C4-2B (cell line): ENCODE results near the gene ATXN7L1.

ENCODE experiments used
- H3K27ac ChIP-seq: fragments of 450-650 bp; 2 replicates; pipeline ENCODE4 v1.5.1; 2017
- ZFX ChIP-seq: fragments of 450-650 bp; IDR thresholded peaks from 2 replicates; pipeline ENCODE4 v1.6.1; 2017
- TF ChIP-seq, protein P1 (sequence below): fragments of 450-650 bp; conservative IDR thresholded peaks from 2 replicates; pipeline ENCODE4 v1.5.1; 2017; ENCODE audit warnings: mild to moderate bottlenecking

ATXN7L1 gene

DNA sequence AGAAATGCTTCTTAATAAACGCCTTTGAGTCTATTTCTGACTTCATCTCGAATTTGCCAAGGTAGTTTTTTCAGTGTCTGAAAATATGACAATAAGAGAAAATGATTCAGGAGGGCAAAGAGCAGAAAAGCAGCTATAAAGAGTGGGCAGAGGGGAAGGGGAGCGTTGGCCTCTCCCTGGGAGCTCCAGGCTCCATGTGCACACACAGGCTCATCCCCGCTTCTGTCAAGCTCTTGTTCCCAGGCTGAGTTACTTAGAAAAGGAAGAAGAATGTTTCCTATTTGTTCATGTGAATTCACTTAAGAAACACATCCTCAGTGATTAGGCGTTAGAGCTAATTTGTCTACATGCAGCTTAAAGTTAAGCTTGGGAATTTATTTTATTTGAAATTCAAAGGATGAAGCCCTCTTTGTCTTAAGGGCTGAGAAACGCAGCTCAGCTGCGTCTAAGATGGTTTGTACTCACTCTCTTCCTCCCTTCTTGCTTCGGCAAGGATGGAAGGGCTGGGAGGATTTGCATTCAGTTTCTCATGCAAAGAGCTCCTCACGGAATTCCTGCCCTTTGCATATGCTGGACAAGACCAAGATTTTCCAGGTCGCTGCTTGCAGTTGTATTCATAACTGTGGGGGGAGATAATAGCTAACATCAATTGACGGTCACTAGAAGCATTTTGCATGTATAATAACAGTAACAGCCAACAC, 29.0 kb upstream of the ATXN7L1 start:
- H3K27ac ChIP-seq = no peak overlapping the region
- TF ChIP-seq, protein P1, sequence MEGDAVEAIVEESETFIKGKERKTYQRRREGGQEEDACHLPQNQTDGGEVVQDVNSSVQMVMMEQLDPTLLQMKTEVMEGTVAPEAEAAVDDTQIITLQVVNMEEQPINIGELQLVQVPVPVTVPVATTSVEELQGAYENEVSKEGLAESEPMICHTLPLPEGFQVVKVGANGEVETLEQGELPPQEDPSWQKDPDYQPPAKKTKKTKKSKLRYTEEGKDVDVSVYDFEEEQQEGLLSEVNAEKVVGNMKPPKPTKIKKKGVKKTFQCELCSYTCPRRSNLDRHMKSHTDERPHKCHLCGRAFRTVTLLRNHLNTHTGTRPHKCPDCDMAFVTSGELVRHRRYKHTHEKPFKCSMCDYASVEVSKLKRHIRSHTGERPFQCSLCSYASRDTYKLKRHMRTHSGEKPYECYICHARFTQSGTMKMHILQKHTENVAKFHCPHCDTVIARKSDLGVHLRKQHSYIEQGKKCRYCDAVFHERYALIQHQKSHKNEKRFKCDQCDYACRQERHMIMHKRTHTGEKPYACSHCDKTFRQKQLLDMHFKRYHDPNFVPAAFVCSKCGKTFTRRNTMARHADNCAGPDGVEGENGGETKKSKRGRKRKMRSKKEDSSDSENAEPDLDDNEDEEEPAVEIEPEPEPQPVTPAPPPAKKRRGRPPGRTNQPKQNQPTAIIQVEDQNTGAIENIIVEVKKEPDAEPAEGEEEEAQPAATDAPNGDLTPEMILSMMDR = no peak
- no peak for TF ChIP-seq ZFX

DNA sequence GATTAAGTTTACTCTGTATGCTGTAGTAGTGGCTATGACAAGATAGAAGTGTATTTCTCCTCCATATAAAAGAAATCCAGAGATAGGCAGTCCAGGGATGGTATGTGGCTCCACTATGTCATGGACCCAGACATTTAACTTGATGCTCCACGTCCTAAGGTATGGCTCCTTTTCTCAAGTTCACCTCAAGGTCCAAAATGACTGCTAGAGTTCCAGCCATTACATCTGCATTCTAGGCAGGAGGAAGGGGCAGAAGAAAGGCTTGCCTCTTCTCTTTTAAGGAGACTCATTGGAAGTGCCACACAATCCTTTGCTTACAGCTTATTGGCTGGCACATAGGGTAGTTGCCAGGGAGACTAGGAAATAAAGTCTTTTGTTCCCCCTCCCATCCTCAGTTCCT, 27.7 kb upstream of the ATXN7L1 start:
- no peak overlapping the region for H3K27ac ChIP-seq
- TF ChIP-seq, protein P1 = no peak
- no peak for TF ChIP-seq ZFX

DNA sequence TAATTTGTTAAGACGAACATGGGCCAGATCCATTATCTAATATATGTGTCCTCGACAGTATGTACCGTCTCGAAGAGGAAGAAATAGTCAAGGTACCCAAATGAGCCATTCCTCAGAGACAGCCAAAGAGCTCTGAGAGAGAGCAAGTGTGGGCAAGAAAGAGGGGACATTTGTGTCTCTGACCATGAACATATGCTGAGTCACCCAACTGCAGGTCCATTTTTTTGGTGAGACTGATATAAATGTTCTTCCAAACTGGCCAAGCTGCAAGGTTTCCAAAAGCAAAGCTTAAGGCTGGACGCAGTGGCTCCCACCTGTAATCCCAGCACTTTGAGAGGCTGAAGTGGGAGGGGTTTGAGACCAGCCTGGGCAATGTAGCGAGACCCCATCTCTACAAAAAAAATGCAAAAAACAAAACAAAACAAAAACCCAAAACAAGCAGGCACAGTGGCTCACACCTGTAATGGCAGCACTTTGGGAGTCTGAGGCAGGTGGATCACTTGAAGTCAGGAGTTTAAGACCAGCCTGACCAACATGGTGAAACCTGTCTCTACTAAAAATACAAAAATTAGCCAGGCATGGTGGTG, 26.0 kb upstream of the ATXN7L1 start:
- no peak overlapping the region for H3K27ac ChIP-seq
- no peak for TF ChIP-seq ZFX
- TF ChIP-seq, protein P1 = no peak

DNA sequence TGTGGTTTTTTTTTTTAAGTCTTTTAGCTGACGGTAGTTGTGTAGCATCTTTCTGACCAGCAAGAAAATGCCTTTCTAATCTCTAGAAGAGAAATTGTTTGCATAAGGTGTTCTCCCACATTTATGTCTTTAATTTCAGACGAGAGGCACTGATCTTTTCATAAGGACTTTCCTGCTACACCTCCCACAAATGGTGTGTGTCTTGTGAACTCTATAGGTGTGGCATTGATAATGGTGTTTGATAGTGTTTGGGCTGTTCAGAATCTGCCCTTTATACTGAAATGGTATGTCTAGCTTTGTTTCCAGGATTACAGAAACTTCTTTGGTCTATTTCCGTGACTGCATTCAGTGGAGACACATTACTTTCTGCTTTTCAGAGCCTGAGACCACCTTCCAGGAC, 21.6 kb upstream of the ATXN7L1 start:
- no peak overlapping the region for H3K27ac ChIP-seq
- no peak for TF ChIP-seq ZFX
- TF ChIP-seq, protein P1 = no peak

DNA sequence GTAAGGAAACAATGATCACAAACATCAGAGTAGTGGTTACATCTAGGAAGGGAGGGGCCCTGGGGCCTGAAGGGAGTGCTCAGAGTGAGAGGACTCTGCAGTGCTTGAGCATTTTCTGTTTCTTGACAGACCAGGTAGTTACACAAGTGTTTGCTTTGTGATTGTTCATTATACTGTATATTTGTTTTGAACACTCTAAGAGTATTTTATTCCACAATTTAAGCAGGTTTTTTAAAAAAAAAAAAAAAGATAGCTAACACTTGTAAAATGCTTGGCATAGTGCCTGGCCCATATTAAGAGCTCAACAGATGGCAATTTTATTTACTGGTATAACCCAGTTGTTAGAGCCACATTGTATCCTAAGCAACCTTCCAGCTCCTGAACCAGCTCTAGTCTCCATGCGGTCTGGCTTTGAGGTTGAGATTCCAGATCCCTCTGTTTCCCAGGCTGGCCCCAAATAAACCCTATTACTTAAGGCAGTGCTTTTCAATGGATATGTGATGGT, 20.1 kb upstream of the ATXN7L1 start:
- TF ChIP-seq, protein P1 = no peak
- TF ChIP-seq ZFX = no peak
- H3K27ac ChIP-seq = no peak overlapping the region; the same call in 1 of the 2 replicates

DNA sequence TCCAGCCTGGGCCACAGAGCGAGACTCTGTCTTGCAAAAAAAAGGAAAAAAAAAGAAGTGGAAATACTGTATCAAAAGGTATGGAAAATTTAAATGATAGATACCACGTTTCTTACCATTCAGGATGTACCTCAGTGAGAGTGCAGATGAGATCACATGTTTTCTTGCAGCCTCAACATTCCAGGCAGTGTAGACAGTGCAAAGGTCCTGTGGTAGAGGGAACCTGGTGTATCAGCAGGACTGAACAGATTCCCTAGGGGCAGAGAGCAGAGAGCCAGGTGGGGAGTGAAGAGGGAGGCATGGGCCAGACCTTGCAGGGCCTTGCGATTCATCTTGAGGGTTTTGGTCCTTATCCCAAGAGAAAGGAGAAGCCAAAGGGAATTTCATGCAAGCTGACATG, 17.7 kb upstream of the ATXN7L1 start:
- TF ChIP-seq ZFX = no peak
- TF ChIP-seq, protein P1 = no peak

DNA sequence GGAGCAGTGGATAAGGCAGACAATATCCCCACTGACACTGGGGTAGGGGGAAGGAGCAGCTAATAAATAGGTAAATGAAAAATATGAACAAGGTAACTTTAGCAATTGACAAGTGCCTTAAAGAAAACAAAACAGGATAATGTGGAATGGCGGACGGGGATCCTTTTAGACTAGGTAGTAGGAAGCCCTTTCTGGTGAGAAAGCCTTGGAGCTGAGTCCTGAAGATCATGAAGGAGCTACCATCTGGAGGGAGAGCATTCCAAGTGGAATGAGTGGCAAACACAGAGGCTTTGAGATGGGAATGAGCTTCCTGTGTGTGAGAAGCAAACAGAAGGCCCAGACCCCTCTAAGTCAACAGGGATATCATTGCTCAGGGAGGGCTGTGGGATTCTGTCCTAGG, 16.0 kb upstream of the ATXN7L1 start:
- no peak overlapping the region for H3K27ac ChIP-seq
- TF ChIP-seq, protein P1 = no peak
- TF ChIP-seq ZFX = no peak

More for the DNA sequence above, 17.7 kb upstream of the ATXN7L1 start:
- no peak overlapping the region for H3K27ac ChIP-seq
